Vagina (tissue), 2 donors: ENCODE results near the gene ULK4. TPM values are rescaled to one million over a fixed set of nuclear protein-coding genes. Genes with fewer than 3 reads are reported as not detected.

Experiments used
- DNase-seq, 2 donors: peaks; one replicate each; pipeline ENCODE4 v3.0.0-alpha.2; 2017; ENCODE audit errors: extremely low spot score in 2 of 2
- H3K27ac ChIP-seq: fragments of 200-600 bp; sonication (generic); one replicate; pipeline ENCODE4 v1.5.1; 2019
- H3K27me3 ChIP-seq: fragments of 200-600 bp; sonication (generic); one replicate; pipeline ENCODE4 v1.5.1; 2019
- H3K36me3 ChIP-seq, 2 donors: fragments of 200-600 bp; sonication (generic); one replicate each; pipeline ENCODE4 v1.5.1; 2017 to 2019
- H3K4me1 ChIP-seq: fragments of 200-600 bp; sonication (generic); one replicate; pipeline ENCODE4 v1.5.1; 2019
- H3K4me3 ChIP-seq, 2 donors: fragments of 200-600 bp; sonication (generic); 1 replicate in 1 of 2; 2 replicates in 1 of 2; pipeline ENCODE4 v1.5.1; 2016 to 2019
- H3K9me3 ChIP-seq: fragments of 200-600 bp; sonication (generic); one replicate; pipeline ENCODE4 v1.5.1; 2019
- CTCF ChIP-seq, 3 experiments: fragments of 450-650 bp in 2 of 3; fragments of 200-600 bp in 1 of 3; sonication (generic) in 1 of 3; IDR thresholded peaks; one replicate each; pipeline ENCODE4 v1.5.1; 2017 to 2019; ENCODE audit warnings: antibody characterized with exemption in 3 of 3, mild to moderate bottlenecking in 2 of 3, moderate library complexity in 2 of 3
- POLR2A ChIP-seq, 2 donors: fragments of 450-650 bp; IDR thresholded peaks; one replicate each; pipeline ENCODE4 v1.6.1; 2017; ENCODE audit warnings: antibody characterized with exemption in 2 of 2, mild to moderate bottlenecking in 2 of 2, moderate library complexity in 2 of 2
- POLR2AphosphoS5 ChIP-seq, 2 donors: sonication (generic); formaldehyde crosslinking; IDR thresholded peaks; one replicate each; pipeline ENCODE4 v1.9.0; 2017; ENCODE audit warnings: antibody characterized with exemption in 2 of 2, mild to moderate bottlenecking in 2 of 2, low read depth in 1 of 2; ENCODE audit not compliant: insufficient read depth in 1 of 2
- intact Hi-C: fragments of 100-400 bp; cut with DNase I; formaldehyde crosslinking; loops from one replicate; pipeline ENCODE4 v1.15.1; 2023
- total RNA-seq: library from RNA; depleted of rRNA; stranded (reverse); fragments of >200 nt; gene quantifications from one replicate; pipeline ENCODE4 v1.2.3, GENCODE V29; 2016

The ULK4 gene
- total RNA-seq, 1 donor from 2014 or later: 24.1 TPM

DNA sequence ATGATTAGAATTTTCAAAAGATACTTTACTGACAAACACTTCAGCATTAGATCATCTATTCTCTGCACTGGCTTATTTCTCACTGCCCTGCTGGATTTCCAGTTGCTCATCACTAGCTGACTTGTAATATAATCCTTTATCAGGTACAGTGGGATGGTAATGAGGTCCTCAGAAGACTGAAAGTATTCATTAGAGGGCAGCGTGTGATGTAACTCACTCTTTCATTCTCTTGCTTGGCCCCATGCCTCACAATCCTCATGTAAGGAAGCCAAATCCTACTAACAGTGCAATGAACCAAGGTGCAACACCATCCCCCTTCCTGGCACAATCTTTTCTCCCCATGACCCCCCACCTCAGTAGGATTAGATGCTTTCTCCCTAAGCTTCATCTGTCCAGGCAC is 472.7 kb downstream of the ULK4 start:
- intact Hi-C loops: no loop called here
- H3K4me3 ChIP-seq: no peak overlapping the region
- TF ChIP-seq CTCF (IDR thresholded peaks at IDR 0.05): no peak
- no peak for TF ChIP-seq POLR2A (IDR thresholded peaks at IDR 0.05)
- TF ChIP-seq POLR2AphosphoS5 (IDR thresholded peaks at IDR 0.05; ENCODE audit: insufficient read depth in 1 of 2, low read depth in 1 of 2): no peak
- DNase-seq: no peak
- no peaks in the 10 kb centered on the region for H3K4me1 ChIP-seq
- H3K36me3 ChIP-seq: no peaks in the 10 kb centered on the region
- no peaks in the 10 kb centered on the region for H3K9me3 ChIP-seq
- no peak overlapping the region for H3K27ac ChIP-seq
- H3K27me3 ChIP-seq: no peaks in the 10 kb centered on the region

DNA sequence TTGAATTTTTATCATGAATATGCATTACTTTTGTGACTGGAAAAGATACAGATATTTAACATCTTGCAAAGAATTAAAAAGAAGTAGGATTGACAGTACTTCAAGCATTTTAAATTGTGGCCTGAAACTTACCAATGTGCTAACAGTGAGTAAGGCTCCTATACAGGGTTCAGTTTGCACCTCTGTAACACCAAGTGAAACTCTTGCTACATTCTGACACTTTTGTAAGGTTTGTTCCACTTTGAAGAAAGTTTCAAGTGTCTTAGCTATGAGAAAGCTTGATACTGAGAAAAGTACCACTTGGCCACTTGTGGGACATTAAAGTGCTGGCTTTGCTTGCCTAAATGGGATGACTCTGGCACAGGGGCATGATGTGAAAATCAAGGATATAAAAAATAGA is 473.4 kb downstream of the ULK4 start:
- Histone ChIP-seq H3K9me3 (no peaks in the 10 kb centered on the region), H3K27me3 (no peaks in the 10 kb centered on the region), H3K27ac (no peak overlapping the region), H3K4me1 (no peaks in the 10 kb centered on the region), H3K36me3 (no peaks in the 10 kb centered on the region), H3K4me3 (no peak overlapping the region)
- no peak for TF ChIP-seq POLR2A (IDR thresholded peaks at IDR 0.05)
- TF ChIP-seq CTCF (IDR thresholded peaks at IDR 0.05): no peak
- TF ChIP-seq POLR2AphosphoS5 (IDR thresholded peaks at IDR 0.05; ENCODE audit: insufficient read depth in 1 of 2, low read depth in 1 of 2): no peak
- intact Hi-C loops: no loop called here
- no peak for DNase-seq

DNA sequence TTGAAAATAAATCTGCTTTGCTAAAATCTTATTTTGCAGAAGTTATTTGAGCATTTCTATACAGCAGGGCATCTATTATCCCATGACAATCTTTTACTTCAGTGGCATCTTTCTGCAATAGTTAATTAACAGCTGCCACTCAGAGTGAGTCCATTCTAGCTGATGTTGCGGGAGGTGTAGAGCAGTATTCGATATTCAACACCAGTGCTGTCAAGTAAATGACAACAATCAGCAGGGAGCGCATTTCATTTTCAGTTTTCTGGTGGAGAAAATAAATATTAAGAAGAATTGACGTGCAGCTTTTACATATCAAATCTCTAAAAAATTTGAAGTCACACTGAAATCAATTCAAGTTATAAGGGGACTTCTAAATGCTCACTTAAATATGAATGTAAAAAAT is 476.4 kb downstream of the ULK4 start:
- Histone ChIP-seq H3K4me3 (no peak overlapping the region), H3K9me3 (no peaks in the 10 kb centered on the region), H3K27ac (no peak overlapping the region), H3K4me1 (no peaks in the 10 kb centered on the region), H3K27me3 (no peaks in the 10 kb centered on the region), H3K36me3 (no peaks in the 10 kb centered on the region)
- TF ChIP-seq POLR2A (IDR thresholded peaks at IDR 0.05) (no peak), POLR2AphosphoS5 (IDR thresholded peaks at IDR 0.05; ENCODE audit: insufficient read depth in 1 of 2, low read depth in 1 of 2) (no peak), CTCF (IDR thresholded peaks at IDR 0.05) (no peak)
- no peak for DNase-seq
- intact Hi-C loops: no loop called here

DNA sequence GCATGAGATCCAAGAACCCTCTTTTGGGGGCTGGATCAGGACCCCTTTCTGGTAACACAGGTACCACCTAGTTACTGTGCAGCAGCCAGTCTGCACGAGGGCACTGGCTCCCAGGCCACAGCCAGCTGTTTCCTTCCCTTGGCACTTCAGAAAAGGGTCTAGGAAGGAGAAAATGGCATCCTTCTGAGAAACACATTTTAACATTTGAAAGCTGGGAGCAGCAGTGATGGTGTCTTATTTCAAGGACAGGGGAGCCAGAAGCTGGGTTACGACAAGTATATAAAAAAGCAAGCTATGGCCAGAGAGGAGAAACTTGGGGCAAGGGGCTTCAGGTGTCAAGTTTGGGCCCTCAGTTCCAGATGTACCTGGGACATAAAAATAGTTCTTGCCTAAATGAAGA is 479.8 kb downstream of the ULK4 start:
- intact Hi-C loops: no loop called here
- Histone ChIP-seq H3K36me3 (no peaks in the 10 kb centered on the region), H3K4me1 (no peaks in the 10 kb centered on the region), H3K9me3 (no peaks in the 10 kb centered on the region), H3K27me3 (no peaks in the 10 kb centered on the region), H3K4me3 (no peak overlapping the region), H3K27ac (no peak overlapping the region)
- no peak for TF ChIP-seq CTCF (IDR thresholded peaks at IDR 0.05)
- TF ChIP-seq POLR2A (IDR thresholded peaks at IDR 0.05): no peak
- no peak for TF ChIP-seq POLR2AphosphoS5 (IDR thresholded peaks at IDR 0.05; ENCODE audit: insufficient read depth in 1 of 2, low read depth in 1 of 2)
- no peak for DNase-seq

DNA sequence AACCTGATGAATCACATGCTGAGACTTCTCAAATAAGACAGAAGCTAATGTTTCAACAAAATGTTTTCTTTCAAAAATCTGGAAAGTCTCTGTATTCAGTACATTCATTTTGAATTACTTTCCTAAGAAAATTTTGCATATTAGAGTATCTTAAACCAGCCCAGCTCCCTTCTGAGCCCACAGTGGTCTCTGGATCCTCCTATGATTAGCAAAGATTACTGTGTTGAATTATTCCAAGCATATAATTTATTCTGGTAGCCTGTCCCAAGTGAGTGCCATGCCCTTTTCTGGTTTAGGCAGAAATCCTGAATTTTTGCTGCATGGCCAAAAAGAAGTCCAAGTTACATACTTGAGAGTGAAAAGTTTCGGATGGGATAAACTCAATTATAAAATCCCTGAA is 483.6 kb downstream of the ULK4 start:
- Histone ChIP-seq H3K36me3 (no peaks in the 10 kb centered on the region), H3K27ac (no peak overlapping the region), H3K9me3 (peaks cover 10% of the 10 kb centered on the region), H3K27me3 (no peaks in the 10 kb centered on the region), H3K4me1 (no peaks in the 10 kb centered on the region), H3K4me3 (no peak overlapping the region)
- no peak for TF ChIP-seq POLR2AphosphoS5 (IDR thresholded peaks at IDR 0.05; ENCODE audit: insufficient read depth in 1 of 2, low read depth in 1 of 2)
- no peak for TF ChIP-seq POLR2A (IDR thresholded peaks at IDR 0.05)
- TF ChIP-seq CTCF (IDR thresholded peaks at IDR 0.05): no peak
- intact Hi-C loops: no loop called here
- no peak for DNase-seq
